ENCODE data around the gene EMID1.

Gene EMID1

GRCh38 chr22:29205594-29206371 is at the start of gene EMID1:
Gene EMID1 (plus strand): TSS chr22:29205896. CDS start chr22:29206039, 143 bp downstream.
- DNase-seq = no peak

- no peak for DNase-seq
These were observed 49.7 kb upstream of the EMID1 start for GRCh38 chr22:29155966-29156365.

- DNase-seq = no peak
These were observed 49.2 kb upstream of the EMID1 start for GRCh38 chr22:29156507-29156906.

- DNase-seq = no peak
These were observed 47.7 kb upstream of the EMID1 start for GRCh38 chr22:29157759-29158535.

GRCh38 chr22:29158546-29158945 is 47.1 kb upstream of the EMID1 start:
- DNase-seq = no peak

- no peak for DNase-seq
These were observed 41.9 kb upstream of the EMID1 start for GRCh38 chr22:29163808-29164207.

- DNase-seq = no peak
These were observed 40.2 kb upstream of the EMID1 start for GRCh38 chr22:29165321-29166060.

GRCh38 chr22:29166180-29166579 is 39.5 kb upstream of the EMID1 start:
- no peak for DNase-seq

- no peak for DNase-seq
These were observed 38.4 kb upstream of the EMID1 start for GRCh38 chr22:29167032-29167911.

- DNase-seq = no peak
These were observed 34.0 kb upstream of the EMID1 start for GRCh38 chr22:29171721-29172120.

- DNase-seq = no peak
These were observed 33.5 kb upstream of the EMID1 start for GRCh38 chr22:29172216-29172615.

GRCh38 chr22:29175312-29175835 is 30.3 kb upstream of the EMID1 start:
- DNase-seq = no peak

GRCh38 chr22:29183971-29184848 is 21.5 kb upstream of the EMID1 start:
- no peak for DNase-seq

- DNase-seq = no peak
These were observed 20.7 kb upstream of the EMID1 start for GRCh38 chr22:29184849-29185490.

- no peak for DNase-seq
These were observed 19.4 kb upstream of the EMID1 start for GRCh38 chr22:29186302-29186701.

GRCh38 chr22:29187831-29188230 is 17.9 kb upstream of the EMID1 start:
- no peak for DNase-seq

- DNase-seq = no peak
These were observed 15.6 kb upstream of the EMID1 start for GRCh38 chr22:29190051-29190450.

- no peak for DNase-seq
These were observed 14.8 kb upstream of the EMID1 start for GRCh38 chr22:29190918-29191317.

GRCh38 chr22:29193021-29193420 is 12.7 kb upstream of the EMID1 start:
- DNase-seq = no peak

- no peak for DNase-seq
These were observed 11.5 kb upstream of the EMID1 start for GRCh38 chr22:29194184-29194583.

Measured in activated CD4-positive, CD25-positive, alpha-beta regulatory T cell (primary cell).